HG03060 (cell line): ENCODE results near the gene CELA2A.
"Not testable (repeated sequence)": the region's sequence is repeated elsewhere in the genome, so short reads cannot be mapped to it uniquely, and the experiment has no call there.

Experiments used
- ATAC-seq: cut with Tn5 transposase; IDR thresholded peaks from one replicate; pipeline ENCODE4 v1.9.1; 2021; ENCODE audit warnings: low read depth, moderate number of reproducible peaks; ENCODE audit not compliant: unreplicated experiment

The CELA2A gene

GRCh38 chr1:15489052-15489736 is 32.7 kb downstream of the CELA2A start:
- ATAC-seq, result no peak

GRCh38 chr1:15491010-15491409 is 34.5 kb downstream of the CELA2A start:
- not testable (repeated sequence) for ATAC-seq

DNA sequence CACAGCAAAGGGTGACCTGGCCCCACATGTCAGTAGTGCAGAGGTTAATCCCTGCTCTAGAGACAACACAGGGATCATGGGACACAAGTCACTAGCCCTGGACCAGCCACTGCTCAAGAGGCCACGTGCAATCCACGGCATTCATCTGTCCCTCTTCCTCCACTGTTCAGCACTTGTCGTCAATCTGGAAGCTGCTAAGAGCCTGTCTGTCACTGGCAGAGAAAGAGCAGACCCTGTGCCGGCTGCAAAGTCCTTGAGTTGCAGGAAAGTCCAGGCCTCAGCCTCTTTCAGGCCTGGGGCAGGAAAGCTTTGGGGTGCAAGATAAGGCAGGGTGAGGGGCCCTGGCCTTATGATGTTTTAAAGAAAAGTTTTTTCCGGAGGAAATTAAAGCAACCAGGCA is 36.1 kb downstream of the CELA2A start:
- no peak for ATAC-seq

- ATAC-seq, result no peak
Observed at GRCh38 chr1:15493869-15494390, 37.4 kb downstream of the CELA2A start.

DNA sequence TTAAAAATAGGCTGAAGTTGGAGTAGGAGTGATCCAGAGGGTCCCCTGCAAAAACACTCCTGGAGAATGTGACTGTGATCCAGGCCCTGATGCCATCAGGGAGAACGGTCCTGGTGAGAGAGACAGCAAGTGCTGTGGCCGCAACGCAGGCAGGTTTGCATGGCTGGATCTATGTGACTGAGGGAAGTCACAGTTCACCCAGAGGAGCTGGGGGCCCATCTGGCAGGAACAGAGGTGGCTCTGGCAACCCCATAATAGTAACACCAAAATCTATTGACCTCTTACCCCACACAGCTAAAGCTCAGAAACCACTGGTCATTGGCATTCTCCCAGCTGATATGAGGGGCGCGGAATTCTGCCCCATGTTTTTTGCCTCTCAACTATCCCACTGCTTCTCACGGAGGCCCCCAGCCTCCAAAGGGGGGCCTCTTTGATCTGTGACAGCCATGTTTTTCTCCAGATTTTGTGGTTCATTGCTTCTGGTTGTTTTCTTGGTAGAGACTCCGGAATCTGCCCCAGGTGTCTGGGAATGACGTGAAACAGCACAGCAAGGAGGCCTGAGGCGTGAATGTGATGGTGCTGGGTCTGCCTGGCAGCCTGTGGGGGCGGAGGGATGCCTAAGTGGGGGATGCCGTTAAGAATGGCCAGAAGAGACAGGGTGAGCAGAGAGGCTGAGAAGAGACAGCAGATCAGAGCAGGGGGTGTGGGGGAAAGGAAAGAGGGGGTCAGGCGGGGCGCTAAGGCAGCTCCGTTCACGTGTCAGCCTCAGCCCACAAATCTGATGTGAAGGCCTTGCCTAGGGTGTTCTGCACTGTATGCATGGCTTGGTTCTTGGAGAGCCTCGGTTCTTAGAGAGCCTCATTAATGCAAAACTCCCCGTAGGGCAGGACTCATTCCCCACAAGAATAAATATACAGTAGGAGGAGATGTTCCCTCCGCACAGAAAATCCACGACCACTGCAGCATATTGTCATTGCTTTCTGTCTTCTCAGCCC is 43.9 kb downstream of the CELA2A start:
- no peak for ATAC-seq

GRCh38 chr1:15501208-15502032 is 44.9 kb downstream of the CELA2A start:
- no peak for ATAC-seq

DNA sequence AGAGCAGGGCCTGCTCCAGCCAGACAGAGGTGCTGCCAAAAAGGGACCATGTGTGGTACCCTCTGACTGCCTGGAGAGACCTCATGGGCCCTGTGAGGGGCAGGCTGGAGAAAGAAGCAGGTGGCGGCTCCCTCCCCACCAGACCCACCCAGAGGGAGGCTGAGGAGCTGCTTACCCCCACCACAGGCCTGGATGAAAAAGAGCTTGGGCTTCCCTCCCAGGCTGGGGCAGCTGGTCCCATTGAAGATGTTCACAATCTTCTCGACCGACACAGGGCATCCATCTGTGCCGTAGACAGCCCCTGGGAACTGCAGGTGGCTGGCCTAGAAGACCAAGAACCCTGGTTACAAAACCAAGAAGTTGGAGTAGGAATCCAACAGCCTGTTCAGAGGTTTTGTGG is 47.9 kb downstream of the CELA2A start:
- no peak for ATAC-seq

DNA sequence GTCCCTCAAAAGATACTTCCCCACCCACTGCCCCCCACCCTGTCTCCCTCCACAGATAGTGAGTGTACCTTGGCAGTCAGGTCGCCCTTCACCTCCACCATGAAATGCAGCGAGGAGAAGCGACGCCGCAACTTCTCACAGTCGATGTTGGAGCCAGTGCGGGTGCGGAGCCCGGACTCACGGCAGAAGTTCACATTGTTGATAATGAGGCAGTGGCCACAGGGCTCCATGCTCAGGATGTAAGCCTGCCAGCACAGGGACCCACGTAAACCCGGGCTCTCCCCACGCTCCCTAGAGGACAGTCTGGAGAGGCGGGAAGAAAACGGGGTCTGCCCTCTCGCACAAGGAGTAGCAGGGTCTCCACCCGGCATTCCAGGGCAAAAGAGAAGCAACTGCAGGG is 50.3 kb downstream of the CELA2A start:
- no peak for ATAC-seq

DNA sequence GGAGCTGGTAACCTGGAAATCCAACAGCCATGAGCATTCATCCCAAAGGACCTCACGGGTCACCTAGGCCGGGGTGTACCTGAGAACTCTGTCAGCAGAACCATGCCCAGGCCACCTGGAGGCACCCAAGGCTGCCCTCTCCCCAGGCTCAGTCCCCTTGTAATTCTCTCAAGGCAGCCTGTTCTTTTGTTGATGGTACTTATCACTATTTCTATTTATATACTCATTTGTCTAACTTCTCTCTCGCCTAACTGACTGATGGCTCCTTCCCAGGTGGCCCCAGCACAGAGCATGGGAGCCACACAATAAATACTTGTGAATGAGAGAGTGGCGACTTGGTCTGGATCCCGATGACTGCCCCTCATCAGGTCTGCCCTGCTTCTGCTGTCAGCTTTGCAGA is 50.7 kb downstream of the CELA2A start:
- ATAC-seq, result no peak

GRCh38 chr1:15508700-15509487 is 52.4 kb downstream of the CELA2A start:
- no peak for ATAC-seq

- no peak for ATAC-seq
Observed at GRCh38 chr1:15509586-15509985, 53.1 kb downstream of the CELA2A start.

- no peak for ATAC-seq
Observed at GRCh38 chr1:15510611-15511405, 54.3 kb downstream of the CELA2A start.

GRCh38 chr1:15513192-15513591 is 56.7 kb downstream of the CELA2A start:
- ATAC-seq, result no peak

DNA sequence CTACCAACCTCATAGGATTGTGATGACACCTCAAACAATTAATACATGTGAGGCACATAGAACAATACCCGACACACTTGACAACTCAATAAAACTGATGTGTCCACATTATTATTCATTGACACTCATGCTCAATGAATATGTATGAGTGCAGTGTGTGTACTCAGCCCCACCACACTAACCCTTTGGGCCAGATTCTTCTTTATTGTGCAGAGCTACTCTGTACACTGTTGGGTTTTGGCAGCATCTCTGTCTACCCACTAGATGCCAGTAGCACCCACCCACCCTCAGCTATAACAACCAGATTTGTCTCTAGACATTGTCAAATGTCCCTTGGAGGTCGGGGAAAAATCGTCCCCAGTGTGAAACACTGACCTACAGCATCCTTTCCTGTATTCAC is 57.4 kb downstream of the CELA2A start:
- no peak for ATAC-seq

- not testable (repeated sequence) for ATAC-seq
Observed at GRCh38 chr1:15514557-15514956, 58.0 kb downstream of the CELA2A start.

- no peak for ATAC-seq
Observed at GRCh38 chr1:15515022-15515663, 58.6 kb downstream of the CELA2A start.

DNA sequence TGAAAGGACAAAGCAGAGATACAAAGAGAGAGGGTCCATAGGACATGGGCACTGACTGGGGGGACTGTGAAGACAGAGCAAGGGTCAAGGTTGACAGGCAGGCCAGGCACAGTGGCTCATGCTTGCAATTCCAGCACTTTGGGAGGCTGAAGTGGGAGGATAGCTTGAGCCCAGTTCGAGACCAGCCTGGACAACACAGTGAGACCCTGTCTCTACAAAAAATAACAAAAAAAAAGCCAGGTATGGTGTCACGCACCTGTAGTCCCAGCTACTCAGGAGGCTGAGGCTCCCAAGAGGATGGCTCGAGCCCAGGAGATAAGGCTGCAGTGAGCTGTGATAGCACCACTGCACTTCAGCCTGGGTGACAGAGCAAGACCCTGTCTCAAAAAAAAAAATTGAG is 63.1 kb downstream of the CELA2A start:
- ATAC-seq, result no peak

GRCh38 chr1:15521206-15521906 is 64.8 kb downstream of the CELA2A start:
- not testable (repeated sequence) for ATAC-seq
